Esophagus muscularis mucosa (tissue), 3 donors: Measurements from ENCODE around the gene EGFL8.

Experiments used
- POLR2A ChIP-seq: fragments of 450-650 bp; IDR thresholded peaks from one replicate; pipeline ENCODE4 v1.6.1; 2017; ENCODE audit warnings: antibody characterized with exemption, moderate library complexity, mild to moderate bottlenecking, low read depth
- POLR2AphosphoS5 ChIP-seq, 2 donors: sonication (generic); formaldehyde crosslinking; IDR thresholded peaks; one replicate each; pipeline ENCODE4 v1.6.1; 2017; ENCODE audit warnings: antibody characterized with exemption in 2 of 2
- TF ChIP-seq, protein P1 (sequence below), 3 experiments: fragments of 200-600 bp in 2 of 3; fragments of 450-650 bp in 1 of 3; sonication (generic) in 2 of 3; IDR thresholded peaks; one replicate each; pipeline ENCODE4 v1.5.1; 2017 to 2019; ENCODE audit warnings: antibody characterized with exemption in 3 of 3, mild to moderate bottlenecking in 2 of 3, moderate library complexity in 1 of 3

DNA sequence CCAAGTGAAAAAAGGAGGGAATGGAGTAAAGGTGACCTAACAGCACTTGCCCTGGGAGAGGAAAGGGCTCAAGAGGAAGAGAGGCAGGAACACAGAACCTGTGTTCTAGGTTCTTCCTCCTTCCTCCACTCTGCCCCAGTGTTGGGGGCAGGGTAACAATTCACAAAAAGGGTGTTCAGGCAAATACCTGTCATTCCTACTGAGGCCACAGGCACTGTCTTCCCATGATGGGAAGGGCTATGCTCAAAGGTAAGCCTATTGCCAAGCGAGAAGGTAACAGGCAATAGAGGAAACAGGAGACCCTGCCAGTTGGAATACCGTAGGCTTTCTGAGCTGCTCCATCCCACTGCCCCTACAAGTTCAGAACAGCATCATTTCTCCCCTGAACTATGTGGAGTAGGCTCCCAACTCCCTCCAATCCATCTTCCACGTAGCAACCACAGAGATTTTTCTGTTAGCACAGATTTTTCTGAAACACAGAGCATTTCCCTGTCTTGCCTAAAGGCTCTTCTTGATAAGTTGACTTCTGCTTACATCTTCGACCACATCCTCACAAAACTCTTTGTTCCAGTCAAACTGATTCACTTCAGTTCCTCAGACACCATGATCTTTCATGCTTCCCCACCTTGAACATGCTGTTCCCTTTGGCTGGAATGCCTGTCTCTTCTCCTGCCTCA lies 8.8 kb downstream of the EGFL8 start:
- TF ChIP-seq, protein P1, sequence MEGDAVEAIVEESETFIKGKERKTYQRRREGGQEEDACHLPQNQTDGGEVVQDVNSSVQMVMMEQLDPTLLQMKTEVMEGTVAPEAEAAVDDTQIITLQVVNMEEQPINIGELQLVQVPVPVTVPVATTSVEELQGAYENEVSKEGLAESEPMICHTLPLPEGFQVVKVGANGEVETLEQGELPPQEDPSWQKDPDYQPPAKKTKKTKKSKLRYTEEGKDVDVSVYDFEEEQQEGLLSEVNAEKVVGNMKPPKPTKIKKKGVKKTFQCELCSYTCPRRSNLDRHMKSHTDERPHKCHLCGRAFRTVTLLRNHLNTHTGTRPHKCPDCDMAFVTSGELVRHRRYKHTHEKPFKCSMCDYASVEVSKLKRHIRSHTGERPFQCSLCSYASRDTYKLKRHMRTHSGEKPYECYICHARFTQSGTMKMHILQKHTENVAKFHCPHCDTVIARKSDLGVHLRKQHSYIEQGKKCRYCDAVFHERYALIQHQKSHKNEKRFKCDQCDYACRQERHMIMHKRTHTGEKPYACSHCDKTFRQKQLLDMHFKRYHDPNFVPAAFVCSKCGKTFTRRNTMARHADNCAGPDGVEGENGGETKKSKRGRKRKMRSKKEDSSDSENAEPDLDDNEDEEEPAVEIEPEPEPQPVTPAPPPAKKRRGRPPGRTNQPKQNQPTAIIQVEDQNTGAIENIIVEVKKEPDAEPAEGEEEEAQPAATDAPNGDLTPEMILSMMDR (IDR thresholded peaks at IDR 0.05), result no peak
- no peak for TF ChIP-seq POLR2A
- TF ChIP-seq POLR2AphosphoS5 (IDR thresholded peaks at IDR 0.05), result peak in 1 of 2 donors; percentile 32
